ENCODE data around the gene EIPR1. TPM values are rescaled to one million over a fixed set of nuclear protein-coding genes. Genes with fewer than 3 reads are reported as not detected.

Gene EIPR1
- total and polyA plus RNA-seq, 2 of the 13 experiments (the other 11 are each of a cell fraction or from before 2014, with no cell fraction given): 70.0 to 96.3 TPM

DNA sequence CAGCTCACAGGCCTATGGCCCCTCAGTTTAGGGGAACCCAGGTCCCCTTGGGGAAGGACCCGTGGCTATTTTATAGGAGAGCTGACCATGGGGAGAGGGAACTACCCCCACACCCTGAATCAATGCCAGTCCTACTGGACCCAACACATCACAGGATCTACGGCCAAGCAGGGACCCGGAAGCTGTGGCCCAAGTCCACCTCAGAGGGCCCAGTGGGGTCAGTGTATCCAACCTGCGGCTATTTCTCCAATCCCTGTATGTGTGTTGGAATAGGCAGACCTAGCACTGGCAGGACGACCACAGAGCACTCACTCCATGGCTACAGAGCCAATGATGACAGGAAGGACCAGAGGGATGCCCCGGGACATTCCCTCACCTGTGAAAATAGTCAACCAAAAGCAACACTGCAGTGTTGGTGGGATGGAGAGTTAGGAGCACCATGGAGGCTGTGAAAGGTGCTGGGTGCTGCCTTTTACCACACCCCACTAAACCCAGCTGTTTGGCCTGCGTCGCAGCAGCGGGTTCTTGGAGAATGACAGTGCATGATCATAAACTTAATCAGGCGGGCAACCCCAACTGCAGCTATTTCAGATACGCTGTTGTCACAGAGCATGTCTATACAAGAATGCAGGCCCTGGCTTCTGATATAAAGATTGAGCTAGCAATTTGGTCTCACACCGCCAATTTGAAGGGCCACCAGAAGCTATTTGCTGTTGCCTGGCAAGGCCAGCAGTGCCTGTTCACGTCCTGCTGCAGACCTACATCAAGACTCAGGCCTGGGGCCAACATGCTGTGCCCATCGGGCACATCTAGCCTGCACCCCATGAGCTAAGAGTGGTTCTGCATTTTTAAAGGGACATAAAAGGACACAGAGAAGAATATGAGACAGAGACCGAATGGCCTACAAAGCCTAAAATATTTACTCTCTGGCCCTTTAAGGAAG is 110.4 kb downstream of the EIPR1 start:
- TF ChIP-seq ZNF747 (CRISPR knock-in tag; IDR thresholded peaks at IDR 0.05; ENCODE audit: borderline replicate concordance): no peak
- no peak for TF ChIP-seq GZF1 (CRISPR knock-in tag; IDR thresholded peaks at IDR 0.05)
- BruUV-seq (replicated peaks): no TSS peak
- WGBS (ENCODE audit: low lambda C conversion rate): 95% methylated on average over 12 of the region's 15 CpGs
- ATAC-seq (no peak), FAIRE-seq (no peak), DNase-seq (ENCODE audit: low spot score) (no peak)
- ChIA-PET POLR2A (no interaction called here), CTCF (ENCODE audit: low intra/inter-chr PET ratio, low total read pairs) (no interaction called here)
- Histone ChIP-seq H3K4me1 (ENCODE audit: insufficient read depth, low read length) (no peaks in the 10 kb centered on the region), H3K36me3 (replicated peaks in 1 of 2; ENCODE audit: control insufficient read depth in 1 of 2, insufficient read depth in 2 of 2, low read length in 2 of 2) (peaks cover 11 to 22% of the 10 kb centered on the region in 2 experiments; a peak in 4 of 5 replicates), H3K4me3 (replicated peaks in 1 of 3; ENCODE audit: insufficient read depth in 1 of 3, low read depth in 2 of 3, low read length in 3 of 3) (no peak overlapping the region), H3K79me2 (ENCODE audit: insufficient read depth, low read length) (no peaks in the 10 kb centered on the region), H3K9ac (ENCODE audit: insufficient read depth, low read depth, low read length) (no peak overlapping the region), H3K27me3 (ENCODE audit: control insufficient read depth in 1 of 2, insufficient read depth in 2 of 2, low read length in 2 of 2) (no peaks in the 10 kb centered on the region), H4K20me1 (ENCODE audit: insufficient read depth, low read length) (no peaks in the 10 kb centered on the region; the same call in 1 of the 2 replicates), H2AFZ (ENCODE audit: low read length) (no peak overlapping the region), H3K27ac (ENCODE audit: extremely low read length, insufficient read depth, low read length) (no peak overlapping the region), H3K9me3 (ENCODE audit: low read length) (no peaks in the 10 kb centered on the region), H3K4me2 (ENCODE audit: low read depth, low read length) (no peak overlapping the region)
- in situ Hi-C loops (cut with HindIII; ENCODE audit: extremely low pct_ligation_motif_present, low pct_unique_long_range_greater_than_20kb) (no loop called here), intact Hi-C loops (cut with micrococcal nuclease; ENCODE audit: unreplicated experiment) (no loop called here)

DNA sequence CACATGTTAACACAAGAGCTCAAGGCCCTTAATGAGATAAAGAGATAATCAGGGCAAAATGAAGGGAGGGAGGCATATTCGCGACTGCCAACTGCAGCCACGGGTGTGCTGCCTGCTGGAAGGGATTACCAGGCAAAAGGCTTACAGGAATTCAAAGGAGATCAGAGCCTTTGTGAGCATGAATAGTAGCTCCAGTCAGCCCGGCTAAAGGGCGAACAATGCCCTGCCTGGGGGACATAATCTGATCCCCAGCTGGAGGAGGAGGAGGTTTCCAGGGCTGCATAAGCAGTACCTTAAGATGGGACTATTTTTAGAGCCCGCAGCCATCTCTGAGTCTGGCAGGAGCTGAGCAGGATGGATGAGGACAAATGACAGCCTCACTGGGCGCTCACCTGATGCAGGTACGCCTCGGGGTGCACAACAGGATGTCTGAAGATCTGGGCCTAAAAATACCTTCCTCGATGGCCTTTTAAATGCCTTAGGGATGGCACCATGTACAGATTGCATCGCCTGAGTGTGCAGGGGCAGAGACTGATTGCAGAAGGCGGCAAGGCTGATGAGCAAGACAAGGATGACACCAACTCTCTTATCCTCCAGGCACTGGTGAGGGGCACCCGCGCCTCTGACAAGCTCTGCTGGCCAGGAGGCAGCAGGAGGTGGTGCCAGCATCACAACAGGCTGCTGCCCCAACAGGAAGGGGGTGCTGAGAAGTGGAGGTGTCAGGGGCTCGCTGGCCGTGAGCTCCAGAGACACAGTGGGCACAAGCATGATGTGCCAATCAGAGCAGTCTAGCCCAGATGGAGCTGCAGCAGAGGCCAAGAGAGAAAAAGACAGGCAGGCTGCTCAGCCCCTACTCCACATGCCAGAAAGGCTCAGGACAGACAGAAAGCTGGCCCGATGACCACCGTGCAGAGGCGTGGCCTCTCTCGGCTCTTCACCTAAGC is 111.4 kb downstream of the EIPR1 start:
- Histone ChIP-seq H3K9ac (ENCODE audit: insufficient read depth, low read depth, low read length) (no peak overlapping the region), H3K4me2 (ENCODE audit: low read depth, low read length) (no peak overlapping the region), H3K36me3 (replicated peaks in 1 of 2; ENCODE audit: control insufficient read depth in 1 of 2, insufficient read depth in 2 of 2, low read length in 2 of 2) (peaks cover 15 to 28% of the 10 kb centered on the region in 2 experiments; a peak in 4 of 5 replicates), H4K20me1 (ENCODE audit: insufficient read depth, low read length) (no peaks in the 10 kb centered on the region; the same call in 1 of the 2 replicates), H3K79me2 (ENCODE audit: insufficient read depth, low read length) (no peaks in the 10 kb centered on the region), H3K27me3 (ENCODE audit: control insufficient read depth in 1 of 2, insufficient read depth in 2 of 2, low read length in 2 of 2) (no peaks in the 10 kb centered on the region), H3K9me3 (ENCODE audit: low read length) (no peaks in the 10 kb centered on the region), H3K27ac (ENCODE audit: extremely low read length, insufficient read depth, low read length) (no peak overlapping the region), H3K4me1 (ENCODE audit: insufficient read depth, low read length) (no peaks in the 10 kb centered on the region), H2AFZ (ENCODE audit: low read length) (no peak overlapping the region), H3K4me3 (replicated peaks in 1 of 3; ENCODE audit: insufficient read depth in 1 of 3, low read depth in 2 of 3, low read length in 3 of 3) (no peak overlapping the region)
- intact Hi-C loops (cut with micrococcal nuclease; ENCODE audit: unreplicated experiment) (no loop called here), in situ Hi-C loops (cut with HindIII; ENCODE audit: extremely low pct_ligation_motif_present, low pct_unique_long_range_greater_than_20kb) (no loop called here)
- WGBS (ENCODE audit: low lambda C conversion rate): 95% methylated on average over 20 of the region's 20 CpGs
- no peak for FAIRE-seq
- TF ChIP-seq, protein P1, sequence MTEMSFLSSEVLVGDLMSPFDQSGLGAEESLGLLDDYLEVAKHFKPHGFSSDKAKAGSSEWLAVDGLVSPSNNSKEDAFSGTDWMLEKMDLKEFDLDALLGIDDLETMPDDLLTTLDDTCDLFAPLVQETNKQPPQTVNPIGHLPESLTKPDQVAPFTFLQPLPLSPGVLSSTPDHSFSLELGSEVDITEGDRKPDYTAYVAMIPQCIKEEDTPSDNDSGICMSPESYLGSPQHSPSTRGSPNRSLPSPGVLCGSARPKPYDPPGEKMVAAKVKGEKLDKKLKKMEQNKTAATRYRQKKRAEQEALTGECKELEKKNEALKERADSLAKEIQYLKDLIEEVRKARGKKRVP (CRISPR knock-in tag; IDR thresholded peaks at IDR 0.05): no peak
- TF ChIP-seq, protein P2, sequence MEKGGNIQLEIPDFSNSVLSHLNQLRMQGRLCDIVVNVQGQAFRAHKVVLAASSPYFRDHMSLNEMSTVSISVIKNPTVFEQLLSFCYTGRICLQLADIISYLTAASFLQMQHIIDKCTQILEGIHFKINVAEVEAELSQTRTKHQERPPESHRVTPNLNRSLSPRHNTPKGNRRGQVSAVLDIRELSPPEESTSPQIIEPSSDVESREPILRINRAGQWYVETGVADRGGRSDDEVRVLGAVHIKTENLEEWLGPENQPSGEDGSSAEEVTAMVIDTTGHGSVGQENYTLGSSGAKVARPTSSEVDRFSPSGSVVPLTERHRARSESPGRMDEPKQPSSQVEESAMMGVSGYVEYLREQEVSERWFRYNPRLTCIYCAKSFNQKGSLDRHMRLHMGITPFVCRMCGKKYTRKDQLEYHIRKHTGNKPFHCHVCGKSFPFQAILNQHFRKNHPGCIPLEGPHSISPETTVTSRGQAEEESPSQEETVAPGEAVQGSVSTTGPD (CRISPR knock-in tag; IDR thresholded peaks at IDR 0.05): no peak
- TF ChIP-seq ZMYM3 (CRISPR knock-in tag; IDR thresholded peaks at IDR 0.05): no peak
- no peak for TF ChIP-seq HDAC6 (IDR thresholded peaks at IDR 0.05; ENCODE audit: low read depth, low read length)
- no peak for TF ChIP-seq ZNF839 (CRISPR knock-in tag; IDR thresholded peaks at IDR 0.05; ENCODE audit: borderline replicate concordance)
- no peak for TF ChIP-seq MEIS2 (CRISPR knock-in tag; IDR thresholded peaks at IDR 0.05)
- TF ChIP-seq ATF7 (IDR thresholded peaks at IDR 0.05): no peak
- no peak for TF ChIP-seq ATF7 (CRISPR knock-in tag; IDR thresholded peaks at IDR 0.05)
- no peak for TF ChIP-seq ZNF317 (CRISPR knock-in tag; IDR thresholded peaks at IDR 0.05)
- TF ChIP-seq MEF2D (CRISPR knock-in tag; IDR thresholded peaks at IDR 0.05): no peak
- TF ChIP-seq SALL1 (CRISPR knock-in tag; IDR thresholded peaks at IDR 0.05): no peak
- no peak for TF ChIP-seq NCOA1 (CRISPR knock-in tag; IDR thresholded peaks at IDR 0.05)
- BruUV-seq (replicated peaks): no TSS peak
- DNase-seq (ENCODE audit: low spot score): no peak
- ChIA-PET CTCF (ENCODE audit: low intra/inter-chr PET ratio, low total read pairs) (no interaction called here), POLR2A (no interaction called here)
- no peak for ATAC-seq

Data from HepG2 (cell line).